Pancreas (tissue), 10 donors: ENCODE results near the gene INSYN2A. TPM values are rescaled to one million over a fixed set of nuclear protein-coding genes. Genes with fewer than 3 reads are reported as not detected.

Source experiments
- ATAC-seq, 4 donors: fragments of 200-7000 bp; cut with Tn5 transposase; one replicate each; pipeline versions ENCODE4 v1.8.0 to v1.9.1; 2020; ENCODE audit warnings: mild to moderate bottlenecking in 4 of 4, moderate library complexity in 4 of 4
- DNase-seq, 6 donors: peaks; one replicate each; pipeline ENCODE4 v3.0.0-alpha.2; 2020
- FAIRE-seq: peaks from 2 replicates; lab custom pipeline; 2012; peaks lifted over from hg19 to GRCh38; lab: Jason Lieb, UNC
- H3K27ac ChIP-seq, 4 donors: fragments of 200-600 bp; sonication (generic); 1 replicate in 3 of 4; 2 replicates in 1 of 4; pipeline versions ENCODE4 v1.5.0 to v1.8.0; 2020
- H3K27me3 ChIP-seq, 4 donors: fragments of 200-600 bp; one replicate each; pipeline ENCODE4 v1.8.0; 2021
- H3K36me3 ChIP-seq, 3 donors: fragments of 200-600 bp; sonication (generic) in 1 of 3; one replicate each; pipeline versions ENCODE4 v1.5.0 to v1.8.0; 2020 to 2021
- H3K4me1 ChIP-seq, 3 donors: fragments of 200-600 bp; one replicate each; pipeline ENCODE4 v1.8.0; 2021
- H3K4me3 ChIP-seq, 4 donors: fragments of 200-600 bp; sonication (generic) in 2 of 4; one replicate each; pipeline versions ENCODE4 v1.5.0 to v1.8.0; 2020 to 2021
- H3K9me3 ChIP-seq, 4 donors: fragments of 200-600 bp; one replicate each; pipeline ENCODE4 v1.8.0; 2021
- CTCF ChIP-seq, 4 donors: fragments of 200-600 bp; sonication (generic) in 3 of 4; IDR thresholded peaks; one replicate each; pipeline versions ENCODE4 v1.5.0 to v1.8.0; 2021; ENCODE audit warnings: antibody characterized with exemption in 4 of 4
- WGBS, 2 donors: extraction: QIAGEN DNeasy Blood & Tissue Kit; methylation state at CpG; one replicate each; pipeline ENCODE4 v1.1.7; 2013; 5-methylcytosine and 5-hydroxymethylcytosine counted together
- intact Hi-C, 3 donors: fragments of 100-400 bp; cut with DNase I; formaldehyde crosslinking; loops; one replicate each; pipeline versions ENCODE4 v1.11.1 to v1.14.2; 2022
- polyA plus RNA-seq, 2 donors: library from polyadenylated mRNA; stranded (reverse); fragments of 200-250 nt; gene quantifications; one replicate each; pipeline ENCODE4 v1.2.3, GENCODE V29; 2013
- total RNA-seq, 6 donors: library from RNA; stranded (reverse); fragmentation: NEBNext Ultra II Directional in 4 of 6; extraction: Animal tissue kit (Norgen Biotek cat#: 25700) in 4 of 6; gene quantifications; one replicate each; pipeline versions ENCODE4 v1.2.1 to v1.2.4, GENCODE V29; 2021 to 2023
- donor health status: healthy with polysubstance abuse.
- donor health status: DM: no; HTN: no; CAD: no; lungs with moderate emphysema.
- donor health status: DM: no; HTN: no; CAD: no.
- donor health status: control.
- donor health status: control.
- donor health status: Bipolar disorder and iron deficiency.
- donor health status: DM: yes; HTN: yes; CAD: no.
- donor health status: DM: no; HTN: no; CAD: no.
- donor health status: DM: no; HTN: no; CAD: no.
- donor health status: DM: yes; HTN: yes; CAD: no.

INSYN2A gene
- total and polyA plus RNA-seq, 8 donors = 0.02 to 0.09 (median 0.08) TPM; not detected in 4

GRCh38 chr10:127174866-127175265 lies 21.5 kb downstream of the INSYN2A start:
- no peak for DNase-seq
- TF ChIP-seq CTCF (IDR thresholded peaks at IDR 0.05) = no peak
- ATAC-seq = no peak
- FAIRE-seq = no peak
- 95 to 97% methylated on average over 8 of the region's 8 CpGs for WGBS, 2 donors
- Histone ChIP-seq H3K4me3 (no peak overlapping the region), H3K36me3 (no peaks in the 10 kb centered on the region), H3K27me3 (no peaks in the 10 kb centered on the region), H3K27ac (no peak overlapping the region), H3K4me1 (no peaks in the 10 kb centered on the region), H3K9me3 (no peaks in the 10 kb centered on the region)
- intact Hi-C loops = no loop called here

- intact Hi-C loops = no loop called here
- no peak for TF ChIP-seq CTCF (IDR thresholded peaks at IDR 0.05)
- Histone ChIP-seq H3K27me3 (no peaks in the 10 kb centered on the region), H3K9me3 (no peaks in the 10 kb centered on the region), H3K27ac (no peak overlapping the region), H3K4me1 (no peaks in the 10 kb centered on the region), H3K4me3 (no peak overlapping the region), H3K36me3 (no peaks in the 10 kb centered on the region)
- DNase-seq (no peak), FAIRE-seq (no peak), ATAC-seq (no peak)
- WGBS, 2 donors = 89 to 94% methylated on average over 3 of the region's 3 CpGs
These were observed 28.1 kb downstream of the INSYN2A start for GRCh38 chr10:127168261-127168660.

- intact Hi-C loops = no loop called here
- no peak for ATAC-seq
These were observed 33.5 kb downstream of the INSYN2A start for GRCh38 chr10:127162841-127163240.

GRCh38 chr10:127161482-127161881 lies 34.9 kb downstream of the INSYN2A start:
- Histone ChIP-seq H3K4me1 (peaks cover 0 to 7% (median 0%) of the 10 kb centered on the region in 3 donors), H3K27ac (no peak overlapping the region), H3K4me3 (no peak overlapping the region), H3K9me3 (no peaks in the 10 kb centered on the region), H3K27me3 (no peaks in the 10 kb centered on the region), H3K36me3 (no peaks in the 10 kb centered on the region)
- no peak for TF ChIP-seq CTCF (IDR thresholded peaks at IDR 0.05)
- WGBS, 2 donors = 90 to 95% methylated on average over 5 of the region's 5 CpGs
- FAIRE-seq (no peak), DNase-seq (no peak), ATAC-seq (no peak)
- intact Hi-C loops = no loop called here

More at GRCh38 chr10:127162841-127163240, 33.5 kb downstream of the INSYN2A start:
- no peaks in the 10 kb centered on the region for H3K27me3 ChIP-seq
- DNase-seq = no peak
- H3K9me3 ChIP-seq = no peaks in the 10 kb centered on the region
- no peaks in the 10 kb centered on the region for H3K36me3 ChIP-seq
- no peak for TF ChIP-seq CTCF (IDR thresholded peaks at IDR 0.05)
- no peak for FAIRE-seq
- peaks cover 0 to 1% (median 0%) of the 10 kb centered on the region in 3 donors for H3K4me1 ChIP-seq
- H3K27ac ChIP-seq = no peak overlapping the region
- no peak overlapping the region for H3K4me3 ChIP-seq
- WGBS, 2 donors = 93 to 97% methylated on average over 6 of the region's 6 CpGs

- Histone ChIP-seq H3K4me3 (no peak overlapping the region), H3K36me3 (no peaks in the 10 kb centered on the region), H3K27me3 (no peaks in the 10 kb centered on the region), H3K27ac (no peak overlapping the region), H3K9me3 (no peaks in the 10 kb centered on the region), H3K4me1 (peaks cover 0 to 7% (median 0%) of the 10 kb centered on the region in 3 donors)
- FAIRE-seq = no peak
- no peak for DNase-seq
- no peak for ATAC-seq
- no peak for TF ChIP-seq CTCF (IDR thresholded peaks at IDR 0.05)
- whole genome bisulfite sequencing, 2 donors = 92 to 94% methylated on average over 13 of the region's 13 CpGs
- intact Hi-C loops = no loop called here
These were observed 36.6 kb downstream of the INSYN2A start for GRCh38 chr10:127159648-127160245.
